Measurements from ENCODE around the gene ALK.

ALK gene

GRCh38 chr2:29549069-29549380 lies 372.4 kb downstream of the ALK start:
- no peaks in the 10 kb centered on the region for H3K36me3 Mint-ChIP-seq (ENCODE audit: low read depth)
- no peaks in the 10 kb centered on the region for H3K9me3 Mint-ChIP-seq
- no peaks in the 10 kb centered on the region for H3K4me1 Mint-ChIP-seq (ENCODE audit: low read depth)
- H3K4me3 Mint-ChIP-seq = no peak overlapping the region
- no peak overlapping the region for H3K27ac Mint-ChIP-seq
- peaks cover 9% of the 10 kb centered on the region for H3K27me3 Mint-ChIP-seq (ENCODE audit: low read depth)

- Mint-ChIP-seq H3K36me3 (ENCODE audit: low read depth) (no peaks in the 10 kb centered on the region), H3K27ac (no peak overlapping the region), H3K9me3 (no peaks in the 10 kb centered on the region), H3K4me3 (no peak overlapping the region), H3K4me1 (ENCODE audit: low read depth) (no peaks in the 10 kb centered on the region), H3K27me3 (ENCODE audit: low read depth) (peaks cover 15% of the 10 kb centered on the region)
Observed at GRCh38 chr2:29544917-29545316, 376.5 kb downstream of the ALK start.

DNA sequence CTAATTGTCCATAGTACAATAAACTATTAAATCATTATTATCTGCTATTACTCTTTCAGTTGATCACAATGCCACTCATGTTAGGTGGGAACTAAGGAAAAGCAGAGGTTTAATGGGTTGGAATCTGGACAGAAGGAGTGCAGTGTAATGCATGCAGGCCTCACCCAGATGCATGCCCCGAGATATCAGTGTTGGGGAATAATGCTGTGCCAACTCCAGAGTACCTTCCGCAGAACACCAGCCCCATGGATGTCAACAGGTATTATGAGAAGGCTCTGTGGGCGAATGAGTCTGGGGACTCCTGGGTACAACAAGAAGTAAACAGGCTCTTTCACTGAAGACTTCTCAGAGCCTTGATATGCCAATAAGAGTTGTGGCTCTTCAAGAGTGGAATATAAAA lies 377.4 kb downstream of the ALK start:
- Mint-ChIP-seq H3K4me1 (ENCODE audit: low read depth) (no peaks in the 10 kb centered on the region), H3K36me3 (ENCODE audit: low read depth) (no peaks in the 10 kb centered on the region), H3K9me3 (no peaks in the 10 kb centered on the region), H3K27ac (no peak overlapping the region), H3K27me3 (ENCODE audit: low read depth) (peaks cover 15% of the 10 kb centered on the region), H3K4me3 (no peak overlapping the region)

GRCh38 chr2:29535188-29535587 lies 386.2 kb downstream of the ALK start:
- Mint-ChIP-seq H3K9me3 (no peaks in the 10 kb centered on the region), H3K27me3 (ENCODE audit: low read depth) (no peaks in the 10 kb centered on the region), H3K4me1 (ENCODE audit: low read depth) (no peaks in the 10 kb centered on the region), H3K27ac (no peak overlapping the region), H3K36me3 (ENCODE audit: low read depth) (no peaks in the 10 kb centered on the region), H3K4me3 (no peak overlapping the region)

DNA sequence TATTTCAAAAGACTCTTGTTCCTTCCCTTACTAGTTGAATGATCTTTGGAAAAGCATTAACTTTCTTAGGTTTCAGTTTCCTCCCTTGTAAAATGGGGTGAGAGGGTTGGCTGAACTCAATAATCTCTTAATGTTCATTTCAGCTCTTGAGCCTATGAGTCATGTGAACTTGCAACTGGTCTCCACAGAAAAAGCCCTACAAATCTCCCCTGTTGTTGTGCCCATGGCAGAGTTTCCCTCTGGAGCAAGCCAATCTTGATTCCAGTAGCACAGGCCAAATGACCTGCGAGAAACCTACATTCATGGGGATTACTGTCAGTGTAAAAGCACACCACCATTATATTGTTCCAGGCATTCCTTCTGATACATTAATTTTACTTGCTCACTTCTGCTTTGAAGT lies 388.9 kb downstream of the ALK start:
- Mint-ChIP-seq H3K4me1 (ENCODE audit: low read depth) (peaks cover 4% of the 10 kb centered on the region), H3K4me3 (no peak overlapping the region), H3K9me3 (no peaks in the 10 kb centered on the region), H3K27me3 (ENCODE audit: low read depth) (no peaks in the 10 kb centered on the region), H3K36me3 (ENCODE audit: low read depth) (no peaks in the 10 kb centered on the region), H3K27ac (no peak overlapping the region)

- H3K36me3 Mint-ChIP-seq (ENCODE audit: low read depth) = no peaks in the 10 kb centered on the region
- H3K27ac Mint-ChIP-seq = no peak overlapping the region
- H3K9me3 Mint-ChIP-seq = no peaks in the 10 kb centered on the region
- H3K27me3 Mint-ChIP-seq (ENCODE audit: low read depth) = no peaks in the 10 kb centered on the region
- H3K4me3 Mint-ChIP-seq = no peak overlapping the region
- peaks cover 4% of the 10 kb centered on the region for H3K4me1 Mint-ChIP-seq (ENCODE audit: low read depth)
Observed at GRCh38 chr2:29531626-29532025, 389.8 kb downstream of the ALK start.

DNA sequence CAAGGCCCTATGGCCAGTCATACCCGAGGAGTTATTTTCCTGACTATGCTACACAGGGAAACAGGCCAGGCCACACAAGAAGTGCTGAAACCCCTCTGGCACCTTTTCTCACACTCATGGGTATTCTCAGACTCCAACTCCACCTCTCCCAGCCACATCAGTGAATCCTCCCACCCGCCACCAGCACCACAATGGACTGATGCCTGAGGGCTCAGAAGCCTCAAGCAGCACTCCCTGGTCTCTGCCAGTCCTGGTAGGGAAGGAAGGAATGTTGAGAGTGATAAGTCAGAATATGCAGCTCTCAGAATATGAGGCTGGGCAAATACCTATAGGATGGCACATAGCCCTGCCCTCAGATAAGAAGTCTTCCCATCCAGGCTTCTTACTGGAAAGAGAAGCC lies 391.1 kb downstream of the ALK start:
- H3K4me3 Mint-ChIP-seq = no peak overlapping the region
- H3K36me3 Mint-ChIP-seq (ENCODE audit: low read depth) = no peaks in the 10 kb centered on the region
- H3K27me3 Mint-ChIP-seq (ENCODE audit: low read depth) = no peaks in the 10 kb centered on the region
- no peak overlapping the region for H3K27ac Mint-ChIP-seq
- H3K9me3 Mint-ChIP-seq = no peaks in the 10 kb centered on the region
- peaks cover 4% of the 10 kb centered on the region for H3K4me1 Mint-ChIP-seq (ENCODE audit: low read depth)

GRCh38 chr2:29528891-29529520 lies 392.4 kb downstream of the ALK start:
- no peak overlapping the region for H3K27ac Mint-ChIP-seq
- no peaks in the 10 kb centered on the region for H3K36me3 Mint-ChIP-seq (ENCODE audit: low read depth)
- peaks cover 4% of the 10 kb centered on the region for H3K4me1 Mint-ChIP-seq (ENCODE audit: low read depth)
- H3K27me3 Mint-ChIP-seq (ENCODE audit: low read depth) = no peaks in the 10 kb centered on the region
- no peak overlapping the region for H3K4me3 Mint-ChIP-seq
- no peaks in the 10 kb centered on the region for H3K9me3 Mint-ChIP-seq

- Mint-ChIP-seq H3K4me1 (ENCODE audit: low read depth) (peaks cover 4% of the 10 kb centered on the region), H3K9me3 (no peaks in the 10 kb centered on the region), H3K36me3 (ENCODE audit: low read depth) (no peaks in the 10 kb centered on the region), H3K27ac (no peak overlapping the region), H3K27me3 (ENCODE audit: low read depth) (no peaks in the 10 kb centered on the region), H3K4me3 (no peak overlapping the region)
Observed at GRCh38 chr2:29528371-29528770, 393.0 kb downstream of the ALK start.

GRCh38 chr2:29527947-29528346 lies 393.4 kb downstream of the ALK start:
- peaks cover 4% of the 10 kb centered on the region for H3K4me1 Mint-ChIP-seq (ENCODE audit: low read depth)
- no peaks in the 10 kb centered on the region for H3K27me3 Mint-ChIP-seq (ENCODE audit: low read depth)
- no peaks in the 10 kb centered on the region for H3K9me3 Mint-ChIP-seq
- H3K27ac Mint-ChIP-seq = no peak overlapping the region
- H3K4me3 Mint-ChIP-seq = no peak overlapping the region
- H3K36me3 Mint-ChIP-seq (ENCODE audit: low read depth) = no peaks in the 10 kb centered on the region

GRCh38 chr2:29526587-29527586 lies 394.5 kb downstream of the ALK start:
- H3K4me3 Mint-ChIP-seq = no peak overlapping the region
- H3K27me3 Mint-ChIP-seq (ENCODE audit: low read depth) = no peaks in the 10 kb centered on the region
- no peak overlapping the region for H3K27ac Mint-ChIP-seq
- peaks cover 4% of the 10 kb centered on the region for H3K4me1 Mint-ChIP-seq (ENCODE audit: low read depth)
- no peaks in the 10 kb centered on the region for H3K36me3 Mint-ChIP-seq (ENCODE audit: low read depth)
- H3K9me3 Mint-ChIP-seq = no peaks in the 10 kb centered on the region

DNA sequence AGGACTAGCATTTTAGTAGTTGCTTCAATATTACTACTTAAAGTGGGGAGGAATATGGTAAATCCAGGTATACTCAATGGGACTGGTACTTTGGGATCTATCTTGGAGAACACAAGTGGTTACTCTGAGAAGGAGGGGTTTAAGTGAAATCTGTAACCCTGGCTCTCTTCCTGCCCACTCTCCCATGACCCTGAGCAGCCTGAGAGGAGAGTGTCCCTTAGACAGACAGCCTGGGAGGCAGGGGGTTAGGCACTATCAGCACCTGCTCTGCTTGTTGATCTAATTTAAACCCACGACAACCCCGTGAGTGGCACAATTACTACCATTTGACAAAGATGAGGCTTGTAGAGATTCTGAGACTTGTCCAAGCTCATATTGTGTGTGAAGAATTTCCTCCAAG lies 395.5 kb downstream of the ALK start:
- no peak overlapping the region for H3K4me3 Mint-ChIP-seq
- no peaks in the 10 kb centered on the region for H3K36me3 Mint-ChIP-seq (ENCODE audit: low read depth)
- no peak overlapping the region for H3K27ac Mint-ChIP-seq
- H3K4me1 Mint-ChIP-seq (ENCODE audit: low read depth) = peaks cover 4% of the 10 kb centered on the region
- H3K9me3 Mint-ChIP-seq = no peaks in the 10 kb centered on the region
- H3K27me3 Mint-ChIP-seq (ENCODE audit: low read depth) = no peaks in the 10 kb centered on the region

- H3K36me3 Mint-ChIP-seq (ENCODE audit: low read depth) = no peaks in the 10 kb centered on the region
- peaks cover 4% of the 10 kb centered on the region for H3K4me1 Mint-ChIP-seq (ENCODE audit: low read depth)
- no peaks in the 10 kb centered on the region for H3K9me3 Mint-ChIP-seq
- no peaks in the 10 kb centered on the region for H3K27me3 Mint-ChIP-seq (ENCODE audit: low read depth)
- H3K4me3 Mint-ChIP-seq = no peak overlapping the region
- no peak overlapping the region for H3K27ac Mint-ChIP-seq
Observed at GRCh38 chr2:29524652-29525051, 396.7 kb downstream of the ALK start.

- Mint-ChIP-seq H3K27me3 (ENCODE audit: low read depth) (no peaks in the 10 kb centered on the region), H3K27ac (no peak overlapping the region), H3K36me3 (ENCODE audit: low read depth) (no peaks in the 10 kb centered on the region), H3K9me3 (no peaks in the 10 kb centered on the region), H3K4me1 (ENCODE audit: low read depth) (no peaks in the 10 kb centered on the region), H3K4me3 (no peak overlapping the region)
Observed at GRCh38 chr2:29522951-29523669, 398.3 kb downstream of the ALK start.

- Mint-ChIP-seq H3K4me3 (no peak overlapping the region), H3K4me1 (ENCODE audit: low read depth) (no peaks in the 10 kb centered on the region), H3K9me3 (no peaks in the 10 kb centered on the region), H3K36me3 (ENCODE audit: low read depth) (no peaks in the 10 kb centered on the region), H3K27me3 (ENCODE audit: low read depth) (no peaks in the 10 kb centered on the region), H3K27ac (no peak overlapping the region)
Observed at GRCh38 chr2:29520001-29520400, 401.4 kb downstream of the ALK start.
